Thymus (tissue), 11 donors: Measurements from ENCODE around the gene IGF2BP3. TPM values are rescaled to one million over a fixed set of nuclear protein-coding genes. Genes with fewer than 3 reads are reported as not detected.

Experiments used
- DNase-seq, 9 donors: peaks; one replicate each; pipeline ENCODE4 v3.0.0-alpha.2; 2013; ENCODE audit warnings: low spot score in 9 of 9, low read depth in 6 of 9, missing footprints in 1 of 9
- H3K27ac ChIP-seq, 2 donors: one replicate each; pipeline ENCODE4 v1.5.1; 2013; ENCODE audit warnings: control low read depth in 1 of 2, low read depth in 1 of 2, low read length in 1 of 2, mild to moderate bottlenecking in 1 of 2, moderate library complexity in 1 of 2
- H3K27me3 ChIP-seq, 2 donors: one replicate each; pipeline ENCODE4 v1.5.1; 2013; ENCODE audit warnings: low read length in 1 of 2; ENCODE audit not compliant: control insufficient read depth in 2 of 2, insufficient read depth in 1 of 2
- H3K36me3 ChIP-seq, 2 donors: one replicate each; pipeline ENCODE4 v1.5.1; 2013; ENCODE audit warnings: low read length in 1 of 2, mild to moderate bottlenecking in 1 of 2, moderate library complexity in 1 of 2; ENCODE audit not compliant: control insufficient read depth in 2 of 2, insufficient read depth in 2 of 2
- H3K4me1 ChIP-seq, 2 donors: one replicate each; pipeline ENCODE4 v1.5.1; 2013; ENCODE audit warnings: low read length in 2 of 2; ENCODE audit not compliant: control insufficient read depth in 2 of 2, insufficient read depth in 2 of 2
- H3K4me3 ChIP-seq, 2 donors: one replicate each; pipeline ENCODE4 v1.5.1; 2013; ENCODE audit warnings: low read length in 2 of 2, control low read depth in 1 of 2, mild to moderate bottlenecking in 1 of 2
- H3K9me3 ChIP-seq, 2 donors: one replicate each; pipeline ENCODE4 v1.5.1; 2013; ENCODE audit warnings: low read length in 1 of 2, mild to moderate bottlenecking in 1 of 2; ENCODE audit not compliant: control insufficient read depth in 2 of 2, insufficient read depth in 1 of 2
- WGBS: extraction: QIAGEN DNeasy Blood & Tissue Kit; methylation state at CpG from one replicate; pipeline ENCODE4 v1.1.7; 2013; 5-methylcytosine and 5-hydroxymethylcytosine counted together
- polyA plus RNA-seq: library from polyadenylated mRNA; stranded (reverse); fragments of 200-250 nt; gene quantifications from one replicate; pipeline ENCODE4 v1.2.3, GENCODE V29; 2013
- total RNA-seq: library from RNA; stranded (reverse); fragments of 120-200 nt; gene quantifications from one replicate; pipeline ENCODE4 v1.2.4, GENCODE V29; 2013
- donor health status: healthy.

IGF2BP3 gene
- total and polyA plus RNA-seq, 2 donors: 3.4 to 16.5 TPM

- DNase-seq: no peak
- Histone ChIP-seq H3K36me3 (no peaks in the 10 kb centered on the region), H3K27ac (no peak overlapping the region), H3K9me3 (no peaks in the 10 kb centered on the region), H3K4me3 (no peak overlapping the region), H3K4me1 (peaks cover 0 to 14% of the 10 kb centered on the region in 2 donors), H3K27me3 (peaks cover 0 to 2% of the 10 kb centered on the region in 2 donors)
- 96% methylated on average over 12 of the region's 12 CpGs for WGBS
Observed at GRCh38 chr7:23293500-23294073, 176.7 kb downstream of the IGF2BP3 start.

- DNase-seq: no peak
- Histone ChIP-seq H3K27me3 (peaks cover 0 to 2% of the 10 kb centered on the region in 2 donors), H3K4me1 (peaks cover 4 to 19% of the 10 kb centered on the region in 2 donors), H3K36me3 (no peaks in the 10 kb centered on the region), H3K9me3 (no peaks in the 10 kb centered on the region), H3K4me3 (no peak overlapping the region), H3K27ac (no peak overlapping the region)
- WGBS: 97% methylated on average over 4 of the region's 4 CpGs
Observed at GRCh38 chr7:23292623-23293022, 177.7 kb downstream of the IGF2BP3 start.

GRCh38 chr7:23291957-23292560 lies 178.2 kb downstream of the IGF2BP3 start:
- H3K4me1 ChIP-seq: peaks cover 5 to 25% of the 10 kb centered on the region in 2 donors
- H3K27ac ChIP-seq: no peak overlapping the region
- peaks cover 0 to 2% of the 10 kb centered on the region in 2 donors for H3K27me3 ChIP-seq
- WGBS: 76% methylated on average over 3 of the region's 3 CpGs
- H3K4me3 ChIP-seq: no peak overlapping the region
- no peaks in the 10 kb centered on the region for H3K36me3 ChIP-seq
- no peaks in the 10 kb centered on the region for H3K9me3 ChIP-seq
- no peak for DNase-seq

- Histone ChIP-seq H3K36me3 (no peaks in the 10 kb centered on the region), H3K27ac (no peak overlapping the region), H3K27me3 (peaks cover 0 to 2% of the 10 kb centered on the region in 2 donors), H3K9me3 (no peaks in the 10 kb centered on the region), H3K4me1 (peaks cover 5 to 26% of the 10 kb centered on the region in 2 donors), H3K4me3 (no peak overlapping the region)
- DNase-seq: no peak
- 91% methylated on average over 9 of the region's 9 CpGs for WGBS
Observed at GRCh38 chr7:23290993-23291392, 179.3 kb downstream of the IGF2BP3 start.

GRCh38 chr7:23287612-23288011 lies 182.7 kb downstream of the IGF2BP3 start:
- Histone ChIP-seq H3K9me3 (no peaks in the 10 kb centered on the region), H3K36me3 (no peaks in the 10 kb centered on the region), H3K27me3 (no peaks in the 10 kb centered on the region), H3K4me3 (no peak overlapping the region), H3K4me1 (peaks cover 5 to 26% of the 10 kb centered on the region in 2 donors), H3K27ac (peak overlapping the region in 1 of 2 donors; percentile 33)
- 80% methylated on average over 5 of the region's 5 CpGs for WGBS
- peak in 5 of 9 donors; percentile 30 to 64 (median 41) for DNase-seq

GRCh38 chr7:23285657-23286646 lies 184.3 kb downstream of the IGF2BP3 start:
- 96% methylated on average over 18 of the region's 18 CpGs for WGBS
- Histone ChIP-seq H3K9me3 (no peaks in the 10 kb centered on the region), H3K4me3 (no peak overlapping the region), H3K27me3 (no peaks in the 10 kb centered on the region), H3K27ac (no peak overlapping the region), H3K4me1 (peaks cover 5 to 26% of the 10 kb centered on the region in 2 donors), H3K36me3 (no peaks in the 10 kb centered on the region)
- no peak for DNase-seq

- WGBS: over 99% methylated on average over 2 of the region's 2 CpGs
- H3K27me3 ChIP-seq: no peaks in the 10 kb centered on the region
- no peak overlapping the region for H3K27ac ChIP-seq
- no peaks in the 10 kb centered on the region for H3K9me3 ChIP-seq
- no peaks in the 10 kb centered on the region for H3K36me3 ChIP-seq
- H3K4me3 ChIP-seq: no peak overlapping the region
- DNase-seq: no peak
- H3K4me1 ChIP-seq: peaks cover 5 to 20% of the 10 kb centered on the region in 2 donors
Observed at GRCh38 chr7:23284871-23285270, 185.4 kb downstream of the IGF2BP3 start.

GRCh38 chr7:23283086-23283485 lies 187.2 kb downstream of the IGF2BP3 start:
- no peaks in the 10 kb centered on the region for H3K9me3 ChIP-seq
- no peaks in the 10 kb centered on the region for H3K27me3 ChIP-seq
- H3K27ac ChIP-seq: no peak overlapping the region
- H3K36me3 ChIP-seq: no peaks in the 10 kb centered on the region
- no peak for DNase-seq
- peaks cover 5 to 12% of the 10 kb centered on the region in 2 donors for H3K4me1 ChIP-seq
- no peak overlapping the region for H3K4me3 ChIP-seq
- WGBS: 99% methylated on average over 4 of the region's 4 CpGs
